MCF 10A (cell line): Measurements from ENCODE around the gene DCTN3. TPM values are rescaled to one million over a fixed set of nuclear protein-coding genes. Genes with fewer than 3 reads are reported as not detected.

Experiments used
- BruUV-seq: library from RNA; stranded (reverse); fragments of 400-500 nt; replicated peaks from 2 replicates; lab custom pipeline; 2021; lab: Mats Ljungman, UMichigan
- CTCF ChIA-PET: fragments of 300-600 bp; sonication (Branson Sonifier 250); formaldehyde crosslinking; extraction: SDS; loops from one replicate; lab custom pipeline; 2021; ENCODE audit warnings: antibody characterized with exemption, inconsistent platforms; lab: Yijun Ruan, JAX
- POLR2A ChIA-PET: fragments of 300-600, 350-650 bp; sonication (Branson Sonifier 250); formaldehyde crosslinking; extraction: SDS; loops from one replicate; lab custom pipeline; 2020; ENCODE audit warnings: antibody characterized with exemption, inconsistent platforms; lab: Yijun Ruan, JAX
- DNase-seq: peaks from one replicate; pipeline ENCODE4 v3.0.0-alpha.2; 2018; ENCODE audit not compliant: unreplicated experiment
- H3K27ac Mint-ChIP-seq: one replicate; pipeline ENCODE4 v1.8.0; 2022; ENCODE audit warnings: mild to moderate bottlenecking, low read depth, mixed read lengths; ENCODE audit not compliant: unreplicated experiment
- H3K27me3 Mint-ChIP-seq: one replicate; pipeline ENCODE4 v1.8.0; 2022; ENCODE audit warnings: mixed read lengths; ENCODE audit not compliant: insufficient read depth, unreplicated experiment
- H3K36me3 Mint-ChIP-seq: one replicate; pipeline ENCODE4 v1.8.0; 2022; ENCODE audit warnings: mild to moderate bottlenecking, moderate library complexity, mixed read lengths; ENCODE audit not compliant: insufficient read depth, unreplicated experiment
- H3K4me1 Mint-ChIP-seq: one replicate; pipeline ENCODE4 v1.8.0; 2022; ENCODE audit warnings: mixed read lengths; ENCODE audit not compliant: insufficient read depth, unreplicated experiment
- H3K4me3 Mint-ChIP-seq: one replicate; pipeline ENCODE4 v1.8.0; 2022; ENCODE audit warnings: mild to moderate bottlenecking, moderate library complexity, mixed read lengths; ENCODE audit not compliant: unreplicated experiment
- H3K9me3 Mint-ChIP-seq: one replicate; pipeline ENCODE4 v1.8.0; 2022; ENCODE audit warnings: mixed read lengths; ENCODE audit not compliant: unreplicated experiment
- CTCF ChIP-seq: fragments of 200-600 bp; IDR thresholded peaks from one replicate; pipeline ENCODE4 v1.8.0; 2022; ENCODE audit warnings: antibody characterized with exemption, mild to moderate bottlenecking; ENCODE audit not compliant: unreplicated experiment
- intact Hi-C: fragments of 100-400 bp; cut with micrococcal nuclease; formaldehyde crosslinking; loops from 2 replicates; pipeline ENCODE4 v1.14.1; 2022
- total RNA-seq: library from RNA; stranded (reverse); gene quantifications from 2 replicates; pipeline ENCODE4 v1.2.3, GENCODE V29; 2022

DCTN3 gene
- total RNA-seq, 1 experiment from 2014 or later: 88.5 TPM

- H3K9me3 Mint-ChIP-seq: no peaks in the 10 kb centered on the region
- BruUV-seq: no TSS peak
- H3K27ac Mint-ChIP-seq: peak within 1 kb of the TSS; percentile 2
- peaks cover 22% of the 10 kb centered on the region for H3K4me1 Mint-ChIP-seq
- ChIA-PET POLR2A (interaction anchor here (3.9 kb wide), 1 partner anchor 8 kb away, joined by 19 read pairs; the partner anchor contains the start of gene DCTN3), CTCF (interaction anchor here (0.8 to 1.5 kb wide), 3 partner anchors 74 to 271 kb away, joined by 3 to 4 read pairs (median 3); no protein-coding TSS in a partner anchor)
- H3K27me3 Mint-ChIP-seq: peaks cover 56% of the 10 kb centered on the region
- H3K36me3 Mint-ChIP-seq: no peaks in the 10 kb centered on the region
- no peak for TF ChIP-seq CTCF
- H3K4me3 Mint-ChIP-seq: peak within 1 kb of the TSS; percentile 66
- intact Hi-C loops: no loop called here
- no peak for DNase-seq
Observed at GRCh38 chr9:34628656-34629490, 8.6 kb upstream of the DCTN3 start, which contains the start of gene ARID3C. Gene ARID3C, minus strand, starts transcription at chr9:34629066. Its CDS starts 1,052 bp downstream, at chr9:34628014.

GRCh38 chr9:34627716-34628655, 7.7 kb upstream of the DCTN3 start:
- Mint-ChIP-seq H3K4me3 (peak overlapping the region; percentile 66), H3K36me3 (no peaks in the 10 kb centered on the region), H3K27me3 (peaks cover 56% of the 10 kb centered on the region), H3K9me3 (no peaks in the 10 kb centered on the region), H3K27ac (peak overlapping the region; percentile 2), H3K4me1 (peaks cover 19% of the 10 kb centered on the region)
- CTCF ChIA-PET: interaction anchor here (0.5 to 1.5 kb wide), 2 partner anchors 74 to 75 kb away, joined by 3 to 4 read pairs; no protein-coding TSS in a partner anchor
- POLR2A ChIA-PET: interaction anchor here (3.9 kb wide), 1 partner anchor 7 kb away, joined by 19 read pairs; the partner anchor contains the start of gene DCTN3
- no peak for TF ChIP-seq CTCF
- intact Hi-C loops: no loop called here
- BruUV-seq: no TSS peak
- no peak for DNase-seq

GRCh38 chr9:34625186-34625486, 4.8 kb upstream of the DCTN3 start:
- Mint-ChIP-seq H3K27me3 (peaks cover 47% of the 10 kb centered on the region), H3K27ac (no peak overlapping the region), H3K4me3 (no peak overlapping the region), H3K9me3 (no peaks in the 10 kb centered on the region), H3K36me3 (no peaks in the 10 kb centered on the region), H3K4me1 (peaks cover 10% of the 10 kb centered on the region)
- no peak for TF ChIP-seq CTCF
- DNase-seq: no peak
- ChIA-PET POLR2A (interaction anchor here (2.0 kb wide), 1 partner anchor 13 kb away, joined by 4 read pairs; no protein-coding TSS in a partner anchor), CTCF (interaction anchor here (0.9 to 4.7 kb wide), 5 partner anchors 9 to 33 kb away, joined by 3 to 36 read pairs (median 4); no protein-coding TSS in a partner anchor)
- no TSS peak for BruUV-seq
- intact Hi-C loops: no loop called here
